PC-9 (cell line): ENCODE measurements around the gene ANKRD44. TPM values are rescaled to one million over a fixed set of nuclear protein-coding genes. Genes with fewer than 3 reads are reported as not detected.

ENCODE experiments used
- BruUV-seq: library from RNA; stranded (reverse); fragments of 400-500 nt; replicated peaks from 2 replicates; lab custom pipeline; 2021; lab: Mats Ljungman, UMichigan
- CTCF ChIA-PET: fragments of 300-600 bp; sonication (Branson Sonifier 250); formaldehyde crosslinking; loops from one replicate; lab custom pipeline; 2022; ENCODE audit warnings: antibody characterized with exemption; lab: Charles Lee
- POLR2A ChIA-PET: fragments of 300-600 bp; sonication (Branson Sonifier 250); formaldehyde crosslinking; loops from one replicate; lab custom pipeline; 2022; ENCODE audit warnings: antibody characterized with exemption; ENCODE audit not compliant: unreplicated experiment; lab: Charles Lee
- DNase-seq, 2 experiments: peaks; one replicate each; pipeline versions ENCODE4 v3.0.0 to v3.0.0-alpha.2; 2015 to 2022; ENCODE audit warnings: mixed read lengths in 1 of 2
- H2AFZ ChIP-seq: fragments of 200-600 bp; sonication (generic); 2 replicates; pipeline ENCODE4 v1.8.1; 2017; ENCODE audit warnings: antibody characterized with exemption
- H3F3A ChIP-seq: fragments of 200-600 bp; sonication (generic); 2 replicates; pipeline ENCODE4 v1.8.1; 2017; ENCODE audit warnings: antibody characterized with exemption, mild to moderate bottlenecking, low read depth; ENCODE audit not compliant: insufficient read depth
- H3K27ac ChIP-seq: fragments of 200-600 bp; sonication (generic); 2 replicates; pipeline ENCODE4 v1.6.1; 2016; ENCODE audit warnings: mixed run types
- H3K27me3 ChIP-seq: fragments of 200-600 bp; sonication (generic); 2 replicates; pipeline ENCODE4 v1.6.1; 2016; ENCODE audit warnings: low read depth, mixed run types; ENCODE audit not compliant: insufficient read depth
- H3K36me3 ChIP-seq: fragments of 200-600 bp; sonication (generic); 2 replicates; pipeline ENCODE4 v1.6.1; 2016; ENCODE audit warnings: low read depth, mixed run types
- H3K4me1 ChIP-seq: fragments of 200-600 bp; sonication (generic); replicated peaks from 2 replicates; pipeline ENCODE4 v1.6.1; 2016; ENCODE audit warnings: mixed run types; ENCODE audit not compliant: insufficient read depth
- H3K4me2 ChIP-seq: fragments of 200-600 bp; sonication (generic); 2 replicates; pipeline ENCODE4 v1.6.1; 2017; ENCODE audit warnings: mixed run types
- H3K4me3 ChIP-seq: fragments of 200-600 bp; sonication (generic); 2 replicates; pipeline ENCODE4 v1.6.1; 2016; ENCODE audit warnings: mixed run types
- H3K79me2 ChIP-seq: fragments of 200-600 bp; sonication (generic); 2 replicates; pipeline ENCODE4 v1.6.1; 2017; ENCODE audit warnings: low read depth, mixed run types
- H3K9me2 ChIP-seq: fragments of 200-600 bp; sonication (generic); 2 replicates; pipeline ENCODE4 v1.8.1; 2017; ENCODE audit warnings: mild to moderate bottlenecking; ENCODE audit not compliant: insufficient read depth
- H3K9me3 ChIP-seq: fragments of 200-600 bp; sonication (generic); 2 replicates; pipeline ENCODE4 v1.8.1; 2016; ENCODE audit warnings: low read depth; ENCODE audit not compliant: insufficient read depth
- H4K20me1 ChIP-seq: fragments of 200-600 bp; sonication (generic); 2 replicates; pipeline ENCODE4 v1.8.1; 2017; ENCODE audit not compliant: insufficient read depth
- EZH2 ChIP-seq: fragments of 200-600 bp; sonication (generic); IDR thresholded peaks from 2 replicates; pipeline ENCODE4 v1.8.0; 2017; ENCODE audit warnings: antibody characterized with exemption, low read depth
- intact Hi-C: fragments of 100-400 bp; cut with micrococcal nuclease; formaldehyde crosslinking; loops from one replicate; pipeline ENCODE4 v1.10.0; 2022; ENCODE audit not compliant: unreplicated experiment
- total RNA-seq: library from RNA; stranded (reverse); gene quantifications from 2 replicates; pipeline ENCODE4 v1.2.3, GENCODE V29; 2021
- TF ChIP-seq, protein P1 (sequence below): fragments of 200-600 bp; sonication (generic); conservative IDR thresholded peaks from 2 replicates; pipeline ENCODE4 v1.6.1; 2017; ENCODE audit warnings: mixed run types, antibody characterized with exemption, mild to moderate bottlenecking, moderate library complexity

Gene ANKRD44
- total RNA-seq, 1 experiment from 2014 or later = 3.4 TPM

DNA sequence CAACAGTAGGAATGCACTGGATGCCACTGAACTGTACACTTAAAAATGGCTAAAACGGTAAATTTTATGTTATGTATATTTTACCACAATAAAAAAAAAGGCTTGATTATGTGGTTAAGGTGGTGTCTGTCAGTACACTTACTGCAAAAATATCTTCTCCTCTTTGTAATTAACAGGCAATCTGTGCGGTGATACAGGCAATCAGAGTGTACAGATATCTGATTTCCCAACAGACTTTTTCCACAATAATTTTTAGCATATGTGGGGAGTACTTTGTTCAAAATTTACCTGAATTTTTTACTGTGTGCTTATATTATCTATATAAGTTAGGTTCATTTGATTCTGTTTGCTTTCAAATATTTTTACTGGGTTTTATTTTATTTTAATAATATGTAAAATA is 209.1 kb downstream of the ANKRD44 start:
- no TSS peak for BruUV-seq
- Histone ChIP-seq H3K4me2 (no peak overlapping the region), H2AFZ (no peak overlapping the region), H3K4me3 (no peak overlapping the region), H4K20me1 (no peaks in the 10 kb centered on the region), H3K36me3 (no peaks in the 10 kb centered on the region), H3K4me1 (no peaks in the 10 kb centered on the region), H3K27me3 (no peaks in the 10 kb centered on the region), H3K79me2 (no peaks in the 10 kb centered on the region), H3K9me2 (no peaks in the 10 kb centered on the region), H3F3A (no peaks in the 10 kb centered on the region), H3K9me3 (no peaks in the 10 kb centered on the region), H3K27ac (no peak overlapping the region)
- intact Hi-C loops = no loop called here
- DNase-seq = no peak
- ChIA-PET CTCF (no interaction called here), POLR2A (no interaction called here)
- TF ChIP-seq, protein P1, sequence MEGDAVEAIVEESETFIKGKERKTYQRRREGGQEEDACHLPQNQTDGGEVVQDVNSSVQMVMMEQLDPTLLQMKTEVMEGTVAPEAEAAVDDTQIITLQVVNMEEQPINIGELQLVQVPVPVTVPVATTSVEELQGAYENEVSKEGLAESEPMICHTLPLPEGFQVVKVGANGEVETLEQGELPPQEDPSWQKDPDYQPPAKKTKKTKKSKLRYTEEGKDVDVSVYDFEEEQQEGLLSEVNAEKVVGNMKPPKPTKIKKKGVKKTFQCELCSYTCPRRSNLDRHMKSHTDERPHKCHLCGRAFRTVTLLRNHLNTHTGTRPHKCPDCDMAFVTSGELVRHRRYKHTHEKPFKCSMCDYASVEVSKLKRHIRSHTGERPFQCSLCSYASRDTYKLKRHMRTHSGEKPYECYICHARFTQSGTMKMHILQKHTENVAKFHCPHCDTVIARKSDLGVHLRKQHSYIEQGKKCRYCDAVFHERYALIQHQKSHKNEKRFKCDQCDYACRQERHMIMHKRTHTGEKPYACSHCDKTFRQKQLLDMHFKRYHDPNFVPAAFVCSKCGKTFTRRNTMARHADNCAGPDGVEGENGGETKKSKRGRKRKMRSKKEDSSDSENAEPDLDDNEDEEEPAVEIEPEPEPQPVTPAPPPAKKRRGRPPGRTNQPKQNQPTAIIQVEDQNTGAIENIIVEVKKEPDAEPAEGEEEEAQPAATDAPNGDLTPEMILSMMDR = no peak
- no peak for TF ChIP-seq EZH2

DNA sequence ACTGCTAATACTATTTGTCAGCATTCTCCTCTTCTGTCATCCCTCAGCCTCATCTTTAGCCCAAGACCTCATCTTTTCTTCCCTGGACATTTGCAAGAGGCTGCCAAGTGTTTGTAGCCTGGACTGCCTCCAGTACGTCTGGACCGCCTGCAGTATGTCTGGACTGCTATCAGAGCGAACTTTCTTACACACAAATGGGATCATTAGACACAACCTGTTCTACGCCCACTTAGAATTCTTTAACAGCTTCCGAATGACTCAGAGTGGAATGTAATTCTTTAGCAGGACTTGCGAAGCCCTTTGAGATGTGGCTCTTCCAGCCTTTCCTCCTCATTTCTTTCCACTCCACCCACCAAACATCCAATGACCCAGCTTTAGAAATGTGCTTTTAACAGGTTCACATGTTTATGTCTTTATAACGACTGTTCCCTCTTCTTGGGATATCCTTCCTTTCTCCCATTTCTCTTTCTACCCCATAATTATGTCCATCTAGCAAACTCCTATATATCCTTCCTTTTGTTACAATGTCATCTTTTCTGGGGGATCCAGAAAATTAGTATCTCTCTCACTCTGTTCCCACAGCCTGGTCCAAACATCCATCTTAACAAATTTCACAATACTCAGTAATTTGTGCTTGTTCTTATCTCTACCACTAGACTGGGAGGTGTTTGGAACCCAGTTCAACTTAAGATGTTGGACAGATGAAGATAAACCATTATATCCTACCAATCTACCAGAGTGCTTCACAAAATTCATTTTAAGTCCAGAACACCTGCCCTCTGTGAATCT is 212.8 kb downstream of the ANKRD44 start:
- no peak overlapping the region for H2AFZ ChIP-seq
- H3F3A ChIP-seq = no peaks in the 10 kb centered on the region
- intact Hi-C loops = no loop called here
- H3K4me3 ChIP-seq = no peak overlapping the region
- TF ChIP-seq EZH2 = no peak
- TF ChIP-seq, protein P1 = no peak
- H3K79me2 ChIP-seq = no peaks in the 10 kb centered on the region
- H3K4me1 ChIP-seq = no peaks in the 10 kb centered on the region
- H4K20me1 ChIP-seq = no peaks in the 10 kb centered on the region
- no peak overlapping the region for H3K27ac ChIP-seq
- no peak overlapping the region for H3K4me2 ChIP-seq
- no peaks in the 10 kb centered on the region for H3K36me3 ChIP-seq
- POLR2A ChIA-PET = no interaction called here
- no peaks in the 10 kb centered on the region for H3K9me3 ChIP-seq
- no peaks in the 10 kb centered on the region for H3K9me2 ChIP-seq
- CTCF ChIA-PET = no interaction called here
- BruUV-seq = no TSS peak
- no peak for DNase-seq
- no peaks in the 10 kb centered on the region for H3K27me3 ChIP-seq

DNA sequence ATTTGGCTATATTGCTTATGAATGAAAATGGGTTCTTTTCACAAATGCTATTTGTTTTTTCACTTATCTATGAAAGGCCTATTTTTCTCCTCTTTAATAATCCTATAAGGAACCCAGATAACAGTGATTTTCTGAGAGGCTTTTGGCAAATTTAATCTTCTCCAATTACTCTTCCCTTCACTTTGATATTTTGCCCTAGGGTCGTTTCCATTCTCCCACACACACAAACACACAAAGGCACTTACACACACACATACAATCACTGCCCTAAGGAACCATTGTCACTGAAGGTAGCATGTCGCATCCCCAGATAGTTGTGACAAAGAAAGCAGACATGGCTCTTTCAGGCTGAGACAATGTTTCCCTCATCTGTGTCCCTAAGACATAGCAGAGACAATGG is 213.9 kb downstream of the ANKRD44 start:
- CTCF ChIA-PET = interaction anchor here (0.6 kb wide), 1 partner anchor 18 kb away, joined by 6 read pairs; no protein-coding TSS in a partner anchor

More for the DNA sequence above, 213.9 kb downstream of the ANKRD44 start:
- BruUV-seq = no TSS peak
- no peaks in the 10 kb centered on the region for H3K36me3 ChIP-seq
- H3K27me3 ChIP-seq = no peaks in the 10 kb centered on the region
- H3K9me3 ChIP-seq = no peaks in the 10 kb centered on the region
- no peaks in the 10 kb centered on the region for H3K9me2 ChIP-seq
- POLR2A ChIA-PET = no interaction called here
- DNase-seq = no peak
- TF ChIP-seq, protein P1 = no peak
- TF ChIP-seq EZH2 = no peak
- no peaks in the 10 kb centered on the region for H4K20me1 ChIP-seq
- no peaks in the 10 kb centered on the region for H3K4me1 ChIP-seq
- no peaks in the 10 kb centered on the region for H3K79me2 ChIP-seq
- intact Hi-C loops = no loop called here
- H3F3A ChIP-seq = no peaks in the 10 kb centered on the region
- no peak overlapping the region for H3K4me2 ChIP-seq
- H3K27ac ChIP-seq = no peak overlapping the region
- no peak overlapping the region for H3K4me3 ChIP-seq
- H2AFZ ChIP-seq = no peak overlapping the region
